Tibial nerve (tissue), 4 donors: ENCODE measurements around the gene CDCP2. TPM values are rescaled to one million over a fixed set of nuclear protein-coding genes. Genes with fewer than 3 reads are reported as not detected.

Source experiments
- DNase-seq, 2 donors: peaks; one replicate each; pipeline ENCODE4 v3.0.0-alpha.2; 2019; ENCODE audit warnings: low spot score in 2 of 2
- H3K27ac ChIP-seq, 4 donors: fragments of 200-600 bp; sonication (generic) in 3 of 4; one replicate each; pipeline ENCODE4 v1.5.1; 2017 to 2019; ENCODE audit warnings: mild to moderate bottlenecking in 1 of 4
- H3K27me3 ChIP-seq, 2 donors: fragments of 200-600 bp; sonication (generic) in 1 of 2; one replicate each; pipeline versions ENCODE4 v1.5.1 to v1.6.0; 2017 to 2019
- H3K36me3 ChIP-seq, 3 donors: fragments of 200-600 bp; sonication (generic); one replicate each; pipeline ENCODE4 v1.5.1; 2018 to 2019
- H3K4me1 ChIP-seq, 4 donors: fragments of 200-600 bp; sonication (generic) in 3 of 4; one replicate each; pipeline ENCODE4 v1.5.1; 2017 to 2019
- H3K4me3 ChIP-seq, 4 donors: fragments of 200-600 bp; sonication (generic) in 3 of 4; one replicate each; pipeline ENCODE4 v1.5.1; 2017 to 2019; ENCODE audit warnings: mild to moderate bottlenecking in 1 of 4, moderate library complexity in 1 of 4
- H3K9me3 ChIP-seq, 4 donors: fragments of 200-600 bp; sonication (generic) in 3 of 4; one replicate each; pipeline ENCODE4 v1.5.1; 2017 to 2019
- EP300 ChIP-seq, 2 donors: sonication (generic); formaldehyde crosslinking; IDR thresholded peaks; one replicate each; pipeline ENCODE4 v1.6.1; 2017; ENCODE audit warnings: antibody characterized with exemption in 2 of 2, mild to moderate bottlenecking in 1 of 2
- POLR2A ChIP-seq, 2 donors: fragments of 450-650 bp; IDR thresholded peaks; one replicate each; pipeline ENCODE4 v1.6.1; 2017; ENCODE audit warnings: antibody characterized with exemption in 2 of 2, mild to moderate bottlenecking in 2 of 2, moderate library complexity in 2 of 2
- WGBS, 2 donors: methylation state at CpG; one replicate each; pipeline ENCODE4 v1.1.5; 2018; 5-methylcytosine and 5-hydroxymethylcytosine counted together
- total RNA-seq, 4 donors: library from RNA; depleted of rRNA; stranded (reverse); fragments of >200 nt; gene quantifications; one replicate each; pipeline ENCODE4 v1.1.0, GENCODE V29; 2016
- TF ChIP-seq, protein P1 (sequence below), 5 experiments: fragments of 200-600 bp in 3 of 5; fragments of 450-650 bp in 2 of 5; sonication (generic) in 3 of 5; IDR thresholded peaks; one replicate each; pipeline ENCODE4 v1.5.1; 2016 to 2019; ENCODE audit warnings: antibody characterized with exemption in 5 of 5, mild to moderate bottlenecking in 3 of 5, moderate library complexity in 2 of 5

CDCP2 gene
- total RNA-seq, 4 donors from 2014 or later = 0.30 to 0.44 TPM; not detected in 2

DNA sequence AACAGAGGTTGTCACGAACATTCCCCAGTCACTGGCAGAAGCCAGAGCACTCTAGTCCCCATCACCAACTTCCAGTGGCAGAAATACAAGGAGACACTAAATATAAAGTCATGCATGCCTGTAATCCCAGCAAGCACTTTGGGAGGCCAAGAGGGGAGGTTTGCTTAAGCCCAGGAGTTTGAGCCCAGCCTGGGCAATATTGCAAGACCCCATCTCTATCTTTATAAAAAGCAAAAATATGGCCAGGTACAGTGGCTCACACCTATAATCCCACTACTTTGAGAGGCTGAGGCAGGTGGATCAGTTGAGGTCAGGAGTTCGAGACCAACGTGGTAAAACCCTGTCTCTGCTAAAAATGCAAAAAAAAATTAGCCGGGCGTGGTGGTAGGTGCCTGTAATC lies 40.7 kb upstream of the CDCP2 start:
- Histone ChIP-seq H3K4me3 (no peak overlapping the region), H3K36me3 (peaks cover 0 to 74% (median 7%) of the 10 kb centered on the region in 3 donors), H3K4me1 (no peaks in the 10 kb centered on the region), H3K9me3 (no peaks in the 10 kb centered on the region), H3K27ac (no peak overlapping the region), H3K27me3 (no peaks in the 10 kb centered on the region)
- no peak for DNase-seq
- 86 to 87% methylated on average over 5 of the region's 5 CpGs for WGBS, 2 donors
- TF ChIP-seq EP300 (IDR thresholded peaks at IDR 0.05) (no peak), POLR2A (IDR thresholded peaks at IDR 0.05) (no peak)
- TF ChIP-seq, protein P1, sequence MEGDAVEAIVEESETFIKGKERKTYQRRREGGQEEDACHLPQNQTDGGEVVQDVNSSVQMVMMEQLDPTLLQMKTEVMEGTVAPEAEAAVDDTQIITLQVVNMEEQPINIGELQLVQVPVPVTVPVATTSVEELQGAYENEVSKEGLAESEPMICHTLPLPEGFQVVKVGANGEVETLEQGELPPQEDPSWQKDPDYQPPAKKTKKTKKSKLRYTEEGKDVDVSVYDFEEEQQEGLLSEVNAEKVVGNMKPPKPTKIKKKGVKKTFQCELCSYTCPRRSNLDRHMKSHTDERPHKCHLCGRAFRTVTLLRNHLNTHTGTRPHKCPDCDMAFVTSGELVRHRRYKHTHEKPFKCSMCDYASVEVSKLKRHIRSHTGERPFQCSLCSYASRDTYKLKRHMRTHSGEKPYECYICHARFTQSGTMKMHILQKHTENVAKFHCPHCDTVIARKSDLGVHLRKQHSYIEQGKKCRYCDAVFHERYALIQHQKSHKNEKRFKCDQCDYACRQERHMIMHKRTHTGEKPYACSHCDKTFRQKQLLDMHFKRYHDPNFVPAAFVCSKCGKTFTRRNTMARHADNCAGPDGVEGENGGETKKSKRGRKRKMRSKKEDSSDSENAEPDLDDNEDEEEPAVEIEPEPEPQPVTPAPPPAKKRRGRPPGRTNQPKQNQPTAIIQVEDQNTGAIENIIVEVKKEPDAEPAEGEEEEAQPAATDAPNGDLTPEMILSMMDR (IDR thresholded peaks at IDR 0.05) = no peak

DNA sequence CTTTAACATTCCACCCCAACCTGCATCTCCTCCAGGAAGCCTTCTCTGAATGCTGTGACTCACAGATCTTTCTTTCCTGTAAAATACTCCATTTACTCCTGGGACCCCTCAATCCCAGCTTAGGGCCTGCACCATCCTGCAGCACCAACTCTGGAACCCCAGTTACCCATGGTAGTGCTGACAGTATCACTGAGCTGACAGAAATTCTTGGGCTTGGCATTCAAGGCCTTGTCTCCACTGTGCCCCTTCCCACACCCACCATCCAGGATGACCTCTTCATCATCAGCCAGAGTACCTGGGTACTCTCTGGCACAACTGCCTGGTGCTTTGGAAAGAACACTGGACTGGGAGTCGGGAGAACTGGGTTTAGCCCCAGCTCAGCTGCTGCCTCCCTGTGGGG lies 38.7 kb upstream of the CDCP2 start:
- H3K27me3 ChIP-seq = no peaks in the 10 kb centered on the region
- no peak overlapping the region for H3K4me3 ChIP-seq
- no peak for TF ChIP-seq POLR2A (IDR thresholded peaks at IDR 0.05)
- TF ChIP-seq, protein P1 (IDR thresholded peaks at IDR 0.05) = no peak
- no peak for TF ChIP-seq EP300 (IDR thresholded peaks at IDR 0.05)
- no peaks in the 10 kb centered on the region for H3K4me1 ChIP-seq
- H3K27ac ChIP-seq = no peak overlapping the region
- no peak for DNase-seq
- 93 to 100% methylated on average over 1 of the region's 1 CpG for WGBS, 2 donors
- H3K9me3 ChIP-seq = no peaks in the 10 kb centered on the region
- H3K36me3 ChIP-seq = peaks cover 0 to 94% (median 7%) of the 10 kb centered on the region in 3 donors

DNA sequence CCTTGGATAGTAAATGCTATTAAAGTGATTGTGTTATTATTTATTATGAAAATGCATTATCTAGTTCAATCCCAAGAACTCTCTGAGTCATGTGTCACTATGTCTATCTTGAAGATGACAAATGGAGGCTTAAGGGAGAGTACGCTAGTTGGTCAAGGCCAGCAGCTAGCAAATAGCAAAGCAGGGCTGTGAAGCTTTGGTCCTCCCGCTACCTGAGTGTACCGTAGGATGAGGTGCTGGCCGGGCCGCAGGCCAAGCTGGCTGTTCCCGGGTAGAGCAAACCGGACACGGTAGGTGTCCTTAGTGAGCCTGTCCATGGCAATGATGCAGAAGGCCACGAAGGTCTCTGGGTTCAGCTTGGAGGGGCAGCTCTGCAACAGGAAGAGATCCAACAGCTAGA lies 37.7 kb upstream of the CDCP2 start:
- TF ChIP-seq EP300 (IDR thresholded peaks at IDR 0.05) = no peak
- no peak for TF ChIP-seq POLR2A (IDR thresholded peaks at IDR 0.05)
- TF ChIP-seq, protein P1 (IDR thresholded peaks at IDR 0.05) = no peak
- Histone ChIP-seq H3K36me3 (peaks cover 0 to 96% (median 7%) of the 10 kb centered on the region in 3 donors), H3K27me3 (no peaks in the 10 kb centered on the region), H3K4me3 (no peak overlapping the region), H3K27ac (no peak overlapping the region), H3K9me3 (no peaks in the 10 kb centered on the region), H3K4me1 (no peaks in the 10 kb centered on the region)
- no peak for DNase-seq
- 80 to 95% methylated on average over 9 of the region's 9 CpGs for WGBS, 2 donors

DNA sequence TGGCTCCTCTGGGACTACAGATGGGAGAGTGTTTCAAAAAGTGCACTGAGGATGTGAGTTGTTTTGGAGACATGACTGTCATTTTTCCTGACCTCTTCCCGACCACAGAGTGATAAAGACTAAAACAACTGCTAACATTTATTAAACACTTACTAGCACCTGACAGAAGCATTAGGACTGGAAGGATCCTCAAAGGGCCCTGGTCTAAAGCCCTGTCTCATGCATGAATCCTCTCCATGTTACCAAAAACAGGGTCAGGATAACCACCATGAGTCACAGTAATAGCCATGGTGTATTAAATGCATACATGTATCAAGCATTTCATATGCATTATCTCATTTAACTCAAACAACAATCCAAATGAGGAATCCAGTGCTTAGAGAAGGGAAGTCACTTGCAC lies 35.5 kb upstream of the CDCP2 start:
- Histone ChIP-seq H3K27me3 (no peaks in the 10 kb centered on the region), H3K27ac (no peak overlapping the region), H3K36me3 (peaks cover 0 to 94% (median 0%) of the 10 kb centered on the region in 3 donors), H3K4me3 (no peak overlapping the region), H3K9me3 (no peaks in the 10 kb centered on the region), H3K4me1 (no peaks in the 10 kb centered on the region)
- 82 to 88% methylated on average over 1 of the region's 1 CpG for WGBS, 2 donors
- TF ChIP-seq EP300 (IDR thresholded peaks at IDR 0.05) (no peak), POLR2A (IDR thresholded peaks at IDR 0.05) (no peak)
- TF ChIP-seq, protein P1 (IDR thresholded peaks at IDR 0.05) = no peak
- no peak for DNase-seq

DNA sequence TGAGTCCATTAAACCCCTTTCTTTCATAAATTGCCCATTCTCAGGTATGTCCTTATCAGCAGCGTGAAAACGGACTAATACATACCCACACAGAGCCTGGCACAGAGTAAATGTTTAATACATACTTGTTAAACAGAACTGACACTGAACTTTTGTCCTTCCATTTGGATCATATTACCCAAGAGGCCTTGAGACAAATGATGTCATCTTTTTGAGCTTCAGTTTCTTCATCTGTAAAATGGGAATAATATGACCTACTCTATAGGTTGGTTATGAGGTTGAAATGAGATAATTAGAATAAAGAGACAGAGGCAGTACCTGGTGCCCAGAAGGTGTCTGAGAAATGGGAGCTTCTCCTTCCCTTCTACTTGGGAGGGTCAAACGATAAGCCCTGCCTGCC lies 33.3 kb upstream of the CDCP2 start:
- no peak overlapping the region for H3K27ac ChIP-seq
- H3K36me3 ChIP-seq = peaks cover 0 to 94% (median 0%) of the 10 kb centered on the region in 3 donors
- H3K27me3 ChIP-seq = no peaks in the 10 kb centered on the region
- 90 to 94% methylated on average over 3 of the region's 3 CpGs for WGBS, 2 donors
- no peak for DNase-seq
- H3K4me3 ChIP-seq = no peak overlapping the region
- peaks cover 0 to 3% (median 0%) of the 10 kb centered on the region in 4 donors for H3K9me3 ChIP-seq
- no peaks in the 10 kb centered on the region for H3K4me1 ChIP-seq
- TF ChIP-seq, protein P1 (IDR thresholded peaks at IDR 0.05) = no peak
